B cell (primary cell): ENCODE data around the gene TBK1.

Experiments used
- EZH2 ChIP-seq: IDR thresholded peaks from 2 replicates; pipeline ENCODE4 v1.6.1; 2012; ENCODE audit warnings: borderline replicate concordance, low read depth, mild to moderate bottlenecking, moderate library complexity, low read length; ENCODE audit not compliant: insufficient read depth, poor library complexity, severe bottlenecking
- TF ChIP-seq, protein P1 (sequence below): fragments of 200-600 bp; IDR thresholded peaks from one replicate; pipeline ENCODE4 v1.8.0; 2022; ENCODE audit warnings: antibody characterized with exemption, mild to moderate bottlenecking

DNA sequence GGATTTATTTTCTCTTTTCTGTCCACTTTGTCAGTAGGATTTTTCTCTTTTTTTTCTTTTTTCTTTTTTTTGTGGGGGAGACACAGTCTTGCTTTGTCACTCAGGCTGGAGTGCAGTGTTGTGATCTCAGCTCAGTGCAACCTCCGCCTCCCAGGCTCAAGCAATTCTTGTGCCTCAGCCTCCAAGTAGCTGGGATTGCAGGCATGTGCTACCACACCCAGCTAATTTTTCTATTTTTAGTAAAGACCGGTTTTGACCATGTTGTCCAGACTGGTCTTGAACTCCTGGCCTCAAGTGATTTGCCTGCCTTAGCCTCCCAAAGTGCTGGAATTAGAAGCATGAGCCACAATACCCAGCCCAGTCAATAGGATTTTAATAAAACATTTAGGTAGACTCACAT is 21.0 kb upstream of the TBK1 start:
- TF ChIP-seq, protein P1, sequence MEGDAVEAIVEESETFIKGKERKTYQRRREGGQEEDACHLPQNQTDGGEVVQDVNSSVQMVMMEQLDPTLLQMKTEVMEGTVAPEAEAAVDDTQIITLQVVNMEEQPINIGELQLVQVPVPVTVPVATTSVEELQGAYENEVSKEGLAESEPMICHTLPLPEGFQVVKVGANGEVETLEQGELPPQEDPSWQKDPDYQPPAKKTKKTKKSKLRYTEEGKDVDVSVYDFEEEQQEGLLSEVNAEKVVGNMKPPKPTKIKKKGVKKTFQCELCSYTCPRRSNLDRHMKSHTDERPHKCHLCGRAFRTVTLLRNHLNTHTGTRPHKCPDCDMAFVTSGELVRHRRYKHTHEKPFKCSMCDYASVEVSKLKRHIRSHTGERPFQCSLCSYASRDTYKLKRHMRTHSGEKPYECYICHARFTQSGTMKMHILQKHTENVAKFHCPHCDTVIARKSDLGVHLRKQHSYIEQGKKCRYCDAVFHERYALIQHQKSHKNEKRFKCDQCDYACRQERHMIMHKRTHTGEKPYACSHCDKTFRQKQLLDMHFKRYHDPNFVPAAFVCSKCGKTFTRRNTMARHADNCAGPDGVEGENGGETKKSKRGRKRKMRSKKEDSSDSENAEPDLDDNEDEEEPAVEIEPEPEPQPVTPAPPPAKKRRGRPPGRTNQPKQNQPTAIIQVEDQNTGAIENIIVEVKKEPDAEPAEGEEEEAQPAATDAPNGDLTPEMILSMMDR, result no peak
- TF ChIP-seq EZH2, result no peak
